ENCODE results near the gene KIF1A.
"Not testable (repeated sequence)": the region's sequence is repeated elsewhere in the genome, so short reads cannot be mapped to it uniquely, and the experiment has no call there.

KIF1A gene

DNA sequence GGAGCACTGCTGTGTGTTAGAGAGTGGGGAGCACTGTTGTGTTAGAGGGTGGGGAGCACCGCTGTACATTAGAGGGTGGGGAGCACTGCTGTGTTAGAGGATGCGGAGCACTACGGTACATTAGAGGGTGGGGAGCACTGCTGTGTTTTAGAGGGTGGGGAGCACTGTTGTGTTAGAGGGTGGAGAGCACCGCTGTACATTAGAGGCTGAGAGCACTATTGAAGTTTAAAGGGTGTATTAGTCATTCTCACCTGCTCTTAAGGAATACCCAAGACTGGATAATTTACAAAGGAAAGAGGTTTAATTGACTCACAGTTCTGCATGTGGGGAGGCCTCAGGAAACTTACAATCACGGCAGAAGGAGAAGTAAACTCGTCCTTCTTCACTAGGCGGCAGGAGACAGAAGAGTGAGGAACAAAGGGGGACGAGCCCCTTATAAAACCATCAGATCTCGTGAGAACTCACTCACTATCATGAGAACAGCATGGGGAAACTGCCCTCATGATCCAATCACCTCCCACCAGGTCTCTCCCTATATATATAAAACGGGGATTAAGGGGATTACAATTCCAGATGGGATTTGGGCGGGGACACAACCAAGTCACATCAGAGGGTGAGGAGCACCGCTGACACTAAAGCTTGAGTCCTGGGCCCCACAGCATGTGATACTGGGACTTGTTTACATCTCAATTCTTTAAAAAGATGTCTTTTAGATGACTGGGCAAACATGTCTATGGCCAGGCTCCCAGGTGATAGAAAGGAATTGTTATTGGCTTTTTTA is 29.1 kb upstream of the KIF1A start:
- DNase-seq (ENCODE audit: low read depth in 2 of 2), result no peak

DNA sequence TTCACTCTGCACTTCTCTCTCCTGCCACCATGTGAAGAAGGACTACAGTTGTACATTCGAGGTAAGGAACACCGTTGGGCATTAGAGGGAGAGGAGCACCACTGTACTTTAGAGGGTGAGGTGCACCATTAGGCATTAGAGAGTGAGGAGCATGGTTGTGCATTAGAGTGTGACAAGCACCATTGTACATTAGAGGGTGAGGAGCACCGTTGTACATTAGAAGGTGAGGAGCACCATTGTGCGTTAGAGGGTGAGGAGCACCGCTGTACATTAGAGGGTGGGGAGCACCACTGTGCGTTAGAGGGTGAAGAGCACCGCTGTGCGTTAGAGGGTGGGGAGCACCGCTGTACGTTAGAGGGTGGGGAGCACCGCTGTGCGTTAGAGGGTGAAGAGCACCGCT is 27.8 kb upstream of the KIF1A start:
- DNase-seq (ENCODE audit: low read depth in 2 of 2), result no peak

DNA sequence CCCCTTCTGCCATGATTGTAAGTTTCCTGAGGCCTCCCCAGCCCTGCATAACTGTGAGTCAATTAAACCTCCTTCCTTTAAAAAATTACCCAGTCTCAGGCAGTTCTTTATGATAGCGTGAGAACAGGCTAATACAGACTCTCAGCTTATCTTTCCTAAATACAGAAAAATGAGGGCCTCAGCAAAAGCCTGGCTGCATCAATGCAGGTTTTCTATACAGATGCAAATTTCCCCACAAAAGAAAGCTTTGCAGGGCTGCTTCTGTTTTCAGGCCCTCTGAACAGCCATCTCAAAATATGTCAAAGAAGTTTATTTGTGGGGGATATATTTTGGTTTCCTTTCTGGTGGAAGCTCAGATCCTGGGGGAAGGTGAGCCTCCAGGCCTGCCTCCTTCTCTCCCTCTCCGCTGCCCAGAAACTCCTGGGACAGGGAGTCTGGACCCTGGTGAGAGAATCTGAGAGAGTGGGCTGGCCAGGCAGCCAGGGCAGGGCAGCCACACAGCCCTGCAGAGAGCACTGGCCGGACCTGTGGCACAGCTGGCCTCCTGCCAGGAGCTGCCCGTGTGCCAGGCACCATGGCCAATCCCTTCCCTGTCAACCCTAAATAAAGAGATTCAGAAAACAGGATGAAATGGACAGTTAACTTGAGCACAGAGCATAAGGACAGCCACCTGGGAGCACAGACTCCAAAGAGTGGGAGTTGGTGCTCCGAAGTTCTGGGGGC is 27.0 kb upstream of the KIF1A start:
- DNase-seq (ENCODE audit: low read depth in 2 of 2), result no peak

DNA sequence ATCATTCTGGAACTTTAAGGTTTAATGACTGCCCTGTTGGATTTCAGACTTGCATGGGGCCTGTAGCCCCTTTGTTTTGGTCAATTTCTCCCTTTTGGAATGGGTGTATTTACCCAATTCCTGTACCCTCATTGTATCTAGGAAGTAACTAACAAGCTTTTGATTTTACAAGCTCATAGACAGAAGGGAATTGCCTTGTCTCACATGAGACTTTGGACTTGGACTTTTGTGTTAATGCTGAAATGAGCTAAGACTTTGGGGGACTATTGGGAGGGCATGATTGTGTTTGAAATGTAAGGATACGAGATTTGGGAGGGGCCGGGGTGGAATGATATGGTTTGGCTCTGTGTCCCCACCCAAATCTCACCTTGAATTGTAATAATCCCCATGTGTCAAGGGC is 26.3 kb upstream of the KIF1A start:
- DNase-seq (ENCODE audit: low read depth in 2 of 2), result not testable (repeated sequence)

DNA sequence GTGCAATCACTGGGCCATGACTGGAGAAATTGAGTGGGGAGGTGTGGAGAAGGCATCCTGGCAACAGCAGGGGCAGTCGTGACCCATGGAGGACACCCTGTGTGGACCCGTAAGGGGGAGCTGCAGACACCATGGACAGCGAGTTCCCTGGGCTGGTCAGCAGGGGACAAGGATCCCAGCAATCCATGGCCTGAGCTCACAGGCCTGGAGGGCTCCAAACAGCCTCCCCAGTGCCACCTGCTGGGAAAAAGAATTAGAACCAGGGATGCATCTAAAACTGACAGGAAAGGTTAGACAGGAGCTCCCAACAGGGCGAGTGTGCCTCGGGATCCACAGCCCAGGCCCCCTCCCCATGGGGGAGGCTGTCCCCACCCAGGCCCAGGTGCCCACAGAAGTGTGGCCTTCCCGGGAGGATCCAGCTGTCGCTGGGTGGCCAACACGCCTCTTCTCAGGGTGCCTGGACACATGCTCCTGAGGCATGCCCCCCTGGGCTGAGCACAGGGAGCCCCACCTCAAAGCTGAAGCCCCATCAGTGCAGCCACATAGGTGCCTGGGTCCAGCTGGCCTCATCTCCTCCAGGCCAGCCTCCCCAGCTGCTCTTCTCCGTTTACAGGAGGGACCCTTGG is 20.5 kb upstream of the KIF1A start:
- DNase-seq (ENCODE audit: low read depth in 2 of 2), result no peak

DNA sequence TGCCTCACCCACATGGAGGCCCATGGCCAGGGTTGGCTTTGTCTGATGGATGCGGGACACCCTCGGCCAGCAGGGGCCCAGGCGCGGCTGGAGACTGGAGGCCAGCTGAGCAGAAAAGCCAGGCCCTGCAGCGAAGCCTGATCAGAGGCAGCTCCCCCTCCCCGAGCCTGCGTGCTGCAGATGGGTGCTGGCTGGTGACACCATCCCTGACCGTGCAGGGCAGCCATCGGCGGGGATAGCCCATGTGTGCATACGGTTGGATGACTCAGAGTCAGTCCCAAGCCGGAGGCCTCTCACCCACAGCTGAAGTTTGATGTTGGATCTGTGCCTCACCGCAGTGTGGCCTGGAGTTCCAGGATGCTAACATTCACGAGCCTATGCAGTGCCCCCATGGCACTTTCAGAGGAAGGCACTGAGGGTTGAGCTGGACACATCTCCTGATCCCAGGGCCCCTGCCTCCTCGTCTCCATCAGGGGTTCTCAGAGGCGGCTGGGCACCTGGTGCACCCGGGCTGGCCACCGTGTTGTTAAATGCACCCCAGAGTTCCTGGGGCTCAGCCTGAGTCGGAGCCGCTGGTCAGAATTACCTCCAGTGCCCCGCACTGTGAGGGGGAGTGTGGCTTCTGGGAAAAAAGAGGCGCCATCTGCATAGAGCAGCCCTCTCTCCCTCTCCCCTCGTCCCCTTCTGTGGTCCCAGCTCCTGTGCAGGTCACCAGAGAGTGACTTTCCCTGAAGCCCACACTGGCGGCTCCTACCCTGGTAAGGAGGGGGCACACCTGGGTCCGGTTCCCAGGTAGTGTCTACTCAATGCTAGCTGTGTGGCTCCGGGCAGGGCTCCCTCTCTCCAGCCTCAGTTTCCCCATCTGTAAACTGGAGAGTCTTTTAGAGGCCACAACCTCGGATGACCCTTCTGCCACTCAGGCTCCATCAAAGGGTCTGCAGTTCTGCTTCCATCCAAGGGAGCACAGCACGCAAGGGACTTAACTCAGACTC is 19.4 kb upstream of the KIF1A start:
- DNase-seq (ENCODE audit: low read depth in 2 of 2), result no peak

DNA sequence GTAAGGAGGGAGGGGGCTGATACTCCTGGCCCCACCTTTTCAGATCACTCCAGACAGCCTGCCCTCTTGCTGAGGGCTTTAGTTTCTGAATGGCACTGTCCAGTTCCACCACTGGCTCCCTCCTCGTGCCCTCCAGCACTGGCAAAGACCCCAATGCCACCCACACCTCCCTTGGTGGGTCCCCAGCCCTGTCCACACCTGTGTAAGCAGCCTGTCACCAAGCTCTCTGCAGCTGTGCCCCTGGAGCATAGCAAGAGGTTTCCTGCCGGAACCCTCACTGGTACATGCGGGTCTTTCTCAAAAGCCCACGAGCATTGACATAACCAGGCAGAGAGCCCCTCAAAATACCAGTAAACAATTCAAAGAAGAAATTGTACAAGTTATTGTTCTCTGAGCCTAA is 17.6 kb upstream of the KIF1A start:
- DNase-seq (ENCODE audit: low read depth in 2 of 2), result no peak

DNA sequence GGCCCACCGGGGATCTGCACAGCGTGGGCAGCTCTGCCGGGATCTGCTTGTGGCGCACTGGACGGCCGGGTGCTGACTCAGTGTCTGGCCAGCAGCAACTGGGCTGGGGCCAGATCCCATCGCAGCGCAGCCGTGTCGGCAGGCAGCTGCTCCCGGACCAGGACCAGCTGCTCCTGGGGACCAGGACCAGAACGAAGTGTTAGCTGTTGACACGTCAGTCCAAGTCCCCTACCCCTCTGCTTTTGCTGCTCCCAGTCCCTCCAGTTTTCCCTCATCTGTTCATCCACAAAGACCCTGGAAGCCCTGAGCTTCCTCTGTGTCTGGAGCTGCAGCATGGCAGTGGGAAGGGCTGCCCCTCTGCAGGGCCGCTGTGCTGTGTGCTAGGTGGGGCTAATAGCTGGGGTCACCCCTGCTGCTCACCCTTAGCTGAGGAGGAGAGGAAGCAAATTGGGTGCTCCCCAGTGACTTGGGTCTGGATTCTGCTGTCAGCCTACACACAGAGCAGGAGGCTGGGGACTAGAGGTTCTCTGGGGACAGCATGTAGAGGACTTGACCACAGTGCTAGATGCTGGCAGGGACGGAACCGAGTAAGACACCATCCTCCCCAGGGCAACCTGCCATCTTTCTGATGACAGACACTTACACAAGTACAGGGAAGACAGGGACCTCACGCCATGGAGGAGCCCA is 16.9 kb upstream of the KIF1A start:
- no peak for DNase-seq (ENCODE audit: low read depth in 2 of 2)

DNA sequence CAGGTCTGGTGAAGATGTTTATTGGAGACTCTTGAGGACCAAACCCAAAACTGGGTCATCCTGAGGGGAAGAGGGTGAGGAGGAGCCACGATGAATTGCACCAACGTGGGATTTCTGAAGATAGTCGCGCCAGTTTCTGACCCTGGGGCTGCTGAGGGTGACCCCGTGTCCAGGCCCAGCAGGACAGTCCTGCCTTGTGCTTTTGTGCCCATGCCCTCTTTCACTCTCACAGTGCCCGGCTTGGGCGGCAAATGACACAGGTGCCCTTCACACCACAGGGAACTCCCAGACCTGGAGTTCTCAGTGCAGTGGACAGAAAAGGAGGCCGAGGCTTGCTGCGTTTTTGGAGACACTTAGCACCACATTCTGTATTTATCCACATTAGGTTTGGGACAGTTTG is 15.5 kb upstream of the KIF1A start:
- DNase-seq (ENCODE audit: low read depth in 2 of 2), result no peak

DNA sequence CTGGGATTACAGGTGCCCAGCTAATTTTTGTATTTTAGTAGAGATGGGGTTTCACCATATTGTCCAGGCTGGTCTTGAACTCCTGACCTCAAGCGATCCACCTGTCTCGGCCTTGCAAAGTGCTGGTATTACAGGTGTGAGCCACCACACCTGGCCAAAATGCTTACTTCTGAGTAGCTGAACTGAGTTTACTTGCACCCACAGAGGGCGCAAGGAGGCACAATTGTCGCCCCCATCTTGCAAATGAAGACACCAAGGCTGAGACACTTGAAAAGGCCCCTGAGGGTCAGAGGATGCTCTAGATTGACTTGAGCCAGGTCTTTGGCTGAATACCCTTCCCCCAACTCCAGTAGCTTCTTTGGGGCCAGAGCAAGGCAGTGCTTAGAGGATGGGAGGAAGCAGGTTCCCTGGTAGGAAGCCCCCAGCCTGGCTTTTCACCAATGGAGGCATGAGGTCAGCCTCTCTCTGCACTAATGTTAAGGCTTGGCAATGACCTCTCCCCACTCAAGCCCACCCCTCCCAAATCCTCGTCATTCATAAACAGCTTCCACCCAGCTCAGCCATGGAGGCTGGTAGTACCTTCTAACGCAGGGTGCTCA is 14.5 kb upstream of the KIF1A start:
- no peak for DNase-seq (ENCODE audit: low read depth in 2 of 2)

DNA sequence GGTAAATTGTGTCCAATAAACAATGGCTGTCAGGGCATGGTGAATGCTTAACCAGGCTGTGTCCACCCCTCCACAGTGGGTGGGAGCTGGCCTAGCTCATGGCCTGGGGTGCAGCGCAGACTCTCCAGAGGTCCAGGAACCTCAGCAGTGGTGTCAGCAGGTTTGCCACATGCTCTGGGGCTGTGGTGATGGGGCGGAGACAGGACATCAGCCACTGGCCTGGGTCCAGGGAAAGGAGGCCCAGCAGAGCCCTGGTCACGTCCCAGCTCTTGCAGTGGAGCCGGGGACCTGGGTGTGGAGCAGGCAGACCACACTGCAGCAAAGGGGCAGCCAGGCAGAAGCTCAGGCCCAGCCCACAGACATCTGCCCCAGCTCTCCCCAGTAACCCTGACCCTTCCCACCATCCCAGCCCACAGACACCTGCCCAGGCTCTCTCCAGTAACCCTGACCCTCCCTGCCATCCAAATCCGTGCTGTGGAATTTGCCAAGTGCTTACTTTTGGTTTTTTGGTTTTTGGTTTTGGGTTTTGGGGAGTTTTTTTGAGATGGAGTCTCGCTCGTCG is 13.8 kb upstream of the KIF1A start:
- DNase-seq (ENCODE audit: low read depth in 2 of 2), result no peak

DNA sequence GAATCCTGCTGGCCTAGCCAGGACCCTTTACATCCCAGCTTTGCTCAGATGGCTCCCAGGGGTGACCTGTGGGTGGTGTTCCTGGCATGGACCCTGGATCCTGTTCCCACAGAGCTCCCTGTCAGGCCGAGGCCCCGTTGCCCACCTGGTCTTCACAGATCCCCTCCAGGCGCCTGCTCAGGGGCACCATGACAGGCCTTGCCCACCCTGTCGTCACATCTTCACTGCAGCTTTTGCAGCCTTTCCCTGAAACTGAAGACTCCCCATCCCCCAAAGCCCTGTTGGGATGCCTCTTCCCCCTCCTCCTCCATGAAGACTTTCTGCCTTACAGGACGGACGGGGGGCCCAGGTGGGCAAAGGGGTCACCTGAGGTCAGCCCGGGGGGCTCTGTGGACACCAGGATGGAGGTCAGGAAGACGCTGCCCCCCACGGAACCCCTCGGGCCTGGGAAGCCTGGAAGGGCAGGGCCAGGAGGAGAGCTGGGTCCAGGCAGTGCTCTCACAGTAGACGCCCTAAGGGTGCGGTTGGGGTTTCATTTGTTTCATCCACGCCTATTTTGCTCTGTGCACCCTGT is 13.0 kb upstream of the KIF1A start:
- no peak for DNase-seq (ENCODE audit: low read depth in 2 of 2)

DNA sequence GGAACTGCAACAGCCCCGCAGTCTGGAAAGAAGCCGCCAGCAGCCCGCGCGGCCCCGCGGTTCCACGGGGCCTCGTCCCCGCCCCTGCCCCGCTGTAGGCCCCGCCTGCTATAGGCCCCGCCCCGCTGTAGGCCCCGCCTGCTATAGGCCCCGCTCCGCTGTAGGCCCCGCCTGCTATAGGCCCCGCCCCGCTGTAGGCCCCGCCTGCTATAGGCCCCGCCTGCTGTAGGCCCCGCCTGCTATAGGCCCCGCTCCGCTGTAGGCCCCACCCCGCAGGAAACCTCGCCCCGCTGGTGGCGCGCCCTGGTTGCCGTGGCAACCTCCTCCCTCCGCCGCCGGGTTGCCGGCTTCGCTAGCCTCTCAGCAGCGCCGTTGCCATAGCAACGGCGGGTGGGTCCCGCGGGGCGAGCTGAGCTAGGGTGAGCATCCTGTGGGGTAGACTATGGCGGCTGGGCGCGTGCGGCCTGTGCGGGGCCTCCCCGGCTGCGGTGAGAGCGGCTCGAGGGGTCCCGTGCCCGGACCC is 12.2 kb upstream of the KIF1A start:
- peak; percentile 94 to 95 for DNase-seq (ENCODE audit: low read depth in 2 of 2)

DNA sequence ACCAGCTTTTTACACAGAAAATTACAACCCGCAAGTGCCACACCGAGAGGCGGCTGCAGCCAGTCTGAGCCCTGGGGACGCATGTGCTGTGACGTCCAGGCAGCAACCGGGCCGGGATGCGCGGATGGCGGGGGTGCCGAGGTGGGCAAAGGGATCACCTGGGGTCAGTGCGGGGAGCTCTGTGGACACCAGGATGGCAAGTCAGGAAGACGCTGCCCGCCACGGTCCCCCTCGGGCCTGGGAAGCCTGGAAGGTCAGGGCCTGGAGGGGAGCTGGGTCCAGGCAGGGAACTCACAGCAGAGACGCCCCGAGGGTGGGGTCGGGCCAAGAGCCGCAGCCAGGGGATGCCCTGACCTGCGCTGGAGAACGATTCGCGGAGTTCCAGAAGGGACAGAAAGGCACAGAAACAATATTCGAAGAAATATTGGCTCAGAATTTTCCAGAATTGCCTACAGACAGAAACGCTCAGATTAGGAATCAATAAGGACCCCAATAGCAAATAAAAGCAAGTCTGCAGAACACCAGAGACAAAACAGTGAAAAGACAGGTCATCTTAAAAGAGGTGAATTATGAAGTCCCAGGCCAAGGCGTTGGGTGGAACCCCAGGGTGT is 11.7 kb upstream of the KIF1A start:
- DNase-seq (ENCODE audit: low read depth in 2 of 2), result no peak

DNA sequence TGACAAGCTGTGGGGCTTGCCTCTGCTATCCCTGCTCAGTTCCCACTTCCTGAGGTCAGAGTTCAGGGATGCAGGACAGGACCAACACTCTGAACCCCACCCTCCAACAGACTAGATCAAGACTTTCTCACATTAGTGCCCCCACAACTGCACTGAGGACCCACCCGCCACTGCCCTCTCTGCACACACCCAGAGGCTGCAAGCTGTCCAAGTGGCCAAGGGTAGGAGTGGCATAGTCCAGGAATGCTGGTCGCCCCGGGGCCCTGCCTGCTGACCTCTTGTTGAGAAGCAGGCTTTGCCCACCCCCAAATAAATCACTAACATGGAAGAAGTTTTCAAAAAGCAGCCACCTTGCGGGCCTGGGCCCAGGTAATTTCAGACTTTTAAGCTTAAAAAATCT is 5.5 kb upstream of the KIF1A start:
- no peak for DNase-seq (ENCODE audit: low read depth in 2 of 2)

DNA sequence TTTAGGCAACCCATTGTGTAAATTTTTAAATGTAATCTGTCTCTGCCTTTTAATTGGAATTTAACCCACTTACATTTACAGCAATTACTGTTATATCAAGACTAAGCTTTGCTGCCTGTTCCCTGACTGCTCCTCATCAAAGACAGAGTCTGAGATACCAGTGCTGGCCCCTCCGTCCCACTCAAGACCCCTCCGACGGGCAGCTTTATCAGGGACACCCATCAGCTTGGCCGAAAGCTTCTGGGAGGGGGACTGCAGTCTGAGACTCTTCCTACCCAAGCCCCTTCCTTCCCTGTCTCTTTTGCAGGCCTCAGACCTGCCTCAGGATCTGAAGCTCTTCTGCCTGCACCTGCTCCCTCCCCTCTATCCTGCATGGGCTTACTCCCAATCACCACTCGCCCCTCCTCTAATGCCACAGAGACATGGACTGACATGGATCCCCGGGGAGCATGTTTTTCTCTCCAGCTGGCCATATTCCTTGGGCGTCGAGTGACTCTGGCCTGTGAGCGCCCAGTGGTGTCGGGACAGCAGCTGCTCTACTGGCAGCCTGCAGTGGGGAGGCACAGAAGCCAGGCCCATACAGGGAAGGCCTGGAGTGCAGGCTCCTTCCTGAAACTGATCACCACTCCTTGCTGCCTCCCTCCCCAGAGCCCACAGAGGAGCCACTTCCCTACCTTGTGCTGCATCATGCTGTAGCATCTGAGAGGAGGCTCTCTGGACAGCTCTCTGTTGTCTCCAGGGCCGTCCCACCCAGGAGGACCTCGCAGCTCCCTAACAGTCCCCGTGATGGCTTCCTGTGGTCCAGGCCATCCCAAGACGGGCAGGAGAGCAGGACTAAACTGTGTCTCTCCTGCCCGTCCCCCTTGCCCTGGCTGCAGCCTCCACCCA is 3.7 kb upstream of the KIF1A start:
- no peak for DNase-seq (ENCODE audit: low read depth in 2 of 2)

DNA sequence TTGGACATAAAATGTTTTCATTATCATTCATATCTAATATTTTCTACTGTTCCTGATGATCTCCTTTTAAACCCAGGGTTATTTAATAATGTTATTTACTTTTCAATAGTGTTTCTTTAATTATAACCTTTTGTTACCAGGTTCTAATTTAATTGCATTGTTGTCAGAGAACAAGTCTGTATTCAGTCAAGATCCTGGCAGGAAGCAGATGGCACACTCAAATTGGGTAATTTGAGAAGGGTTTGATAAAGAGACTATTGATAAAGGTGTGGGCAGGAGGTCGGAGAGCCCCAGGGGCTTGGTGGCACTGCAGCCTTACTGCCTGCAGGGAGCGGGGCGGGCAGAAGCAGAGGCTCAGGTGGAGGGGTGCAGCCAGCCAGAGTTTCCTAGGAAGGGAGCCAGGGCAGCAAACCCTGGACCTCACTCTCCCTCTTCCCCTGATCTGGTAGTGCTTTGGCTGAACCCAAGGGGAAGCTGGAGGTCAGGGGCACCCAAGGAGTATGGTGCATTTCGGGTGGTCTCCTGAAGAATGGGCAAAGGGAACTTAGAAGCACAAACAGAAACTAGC is 2.3 kb upstream of the KIF1A start:
- DNase-seq (ENCODE audit: low read depth in 2 of 2), result no peak

DNA sequence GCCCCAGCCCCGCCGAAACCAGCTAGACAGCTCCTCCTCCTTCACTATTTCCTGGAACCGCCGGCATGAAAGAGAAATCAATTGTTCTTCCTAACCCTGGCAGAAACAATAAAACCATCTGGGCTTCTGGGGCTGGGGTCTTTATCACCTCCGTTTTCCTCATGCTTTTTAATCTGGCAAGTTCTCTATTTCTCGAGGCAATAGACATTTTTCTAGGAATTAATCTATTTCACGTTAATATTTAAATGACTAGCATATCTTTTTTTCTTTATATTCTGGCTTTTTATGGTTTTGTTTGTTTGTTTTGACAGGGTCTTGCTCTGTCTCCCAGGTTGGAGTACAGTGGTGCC is 1.4 kb upstream of the KIF1A start:
- DNase-seq (ENCODE audit: low read depth in 2 of 2), result no peak
